Upper lobe of right lung (tissue), 1 donor: ENCODE results near the gene ASIC1. TPM values are rescaled to one million over a fixed set of nuclear protein-coding genes. Genes with fewer than 3 reads are reported as not detected.
A peak's percentile ranks its signal among the peaks of the same experiment; 100 is the strongest.

Experiments used
- ATAC-seq: fragments of 200-7000 bp; cut with Tn5 transposase; one replicate; pipeline ENCODE4 v1.9.1; 2020; ENCODE audit warnings: mild to moderate bottlenecking, moderate library complexity
- DNase-seq: peaks from one replicate; pipeline ENCODE4 v3.0.0-alpha.2; 2020
- H3K27ac ChIP-seq: fragments of 200-600 bp; one replicate; pipeline ENCODE4 v1.8.0; 2022
- H3K27me3 ChIP-seq: fragments of 200-600 bp; one replicate; pipeline ENCODE4 v1.8.0; 2022; ENCODE audit warnings: mild to moderate bottlenecking
- H3K36me3 ChIP-seq: fragments of 200-600 bp; one replicate; pipeline ENCODE4 v1.8.0; 2022
- H3K4me1 ChIP-seq: fragments of 200-600 bp; one replicate; pipeline ENCODE4 v1.8.0; 2022
- H3K4me3 ChIP-seq: fragments of 200-600 bp; one replicate; pipeline ENCODE4 v1.8.0; 2022; ENCODE audit warnings: mild to moderate bottlenecking
- H3K9me3 ChIP-seq: fragments of 200-600 bp; one replicate; pipeline ENCODE4 v1.8.0; 2022
- CTCF ChIP-seq: fragments of 200-600 bp; IDR thresholded peaks from one replicate; pipeline ENCODE4 v1.8.0; 2022; ENCODE audit warnings: antibody characterized with exemption
- intact Hi-C: fragments of 100-400 bp; cut with DNase I; formaldehyde crosslinking; loops from one replicate; pipeline ENCODE4 v1.11.0; 2022
- total RNA-seq: library from RNA; stranded (reverse); fragmentation: NEBNext Ultra II Directional; extraction: Animal tissue kit (Norgen Biotek cat#: 25700); gene quantifications from one replicate; pipeline ENCODE4 v1.2.1, GENCODE V29; 2021
- donor health status: DM: no; HTN: yes; CAD: no; lungs with severe emphysema.

ASIC1 gene
- total RNA-seq, 1 donor from 2014 or later: 0.35 TPM

GRCh38 chr12:50052964-50053363 lies 4.4 kb upstream of the ASIC1 start:
- H3K27me3 ChIP-seq: peaks cover 8% of the 10 kb centered on the region
- no peaks in the 10 kb centered on the region for H3K36me3 ChIP-seq
- H3K4me3 ChIP-seq: no peak overlapping the region
- no peaks in the 10 kb centered on the region for H3K9me3 ChIP-seq
- H3K27ac ChIP-seq: no peak overlapping the region
- ATAC-seq (no peak), DNase-seq (no peak)
- intact Hi-C loops: loop anchor here (10.0 kb wide), 1 partner anchor 188 kb away; no protein-coding TSS in a partner anchor
- TF ChIP-seq CTCF: no peak
- peaks cover 14% of the 10 kb centered on the region for H3K4me1 ChIP-seq

- ATAC-seq (no peak), DNase-seq (no peak)
- H3K4me1 ChIP-seq: peaks cover 14% of the 10 kb centered on the region
- H3K27me3 ChIP-seq: peaks cover 15% of the 10 kb centered on the region
- no peaks in the 10 kb centered on the region for H3K9me3 ChIP-seq
- intact Hi-C loops: loop anchor here (10.0 kb wide), 1 partner anchor 189 kb away; no protein-coding TSS in a partner anchor
- H3K4me3 ChIP-seq: no peak overlapping the region
- H3K27ac ChIP-seq: no peak overlapping the region
- H3K36me3 ChIP-seq: no peaks in the 10 kb centered on the region
- no peak for TF ChIP-seq CTCF
Measured at GRCh38 chr12:50053583-50053982, 3.8 kb upstream of the ASIC1 start.

GRCh38 chr12:50055831-50056638 lies 1.4 kb upstream of the ASIC1 start:
- intact Hi-C loops: loop anchor here (5.0 to 10.0 kb wide), 2 partner anchors 89 to 191 kb away; no protein-coding TSS in a partner anchor
- Histone ChIP-seq H3K27ac (no peak overlapping the region), H3K4me3 (no peak overlapping the region), H3K4me1 (peaks cover 7% of the 10 kb centered on the region), H3K9me3 (no peaks in the 10 kb centered on the region), H3K36me3 (no peaks in the 10 kb centered on the region), H3K27me3 (peaks cover 18% of the 10 kb centered on the region)
- DNase-seq: no peak
- ATAC-seq: peak; percentile 70
- TF ChIP-seq CTCF: peak; percentile 95

GRCh38 chr12:50056639-50056976 lies 788 bp upstream of the ASIC1 start:
- no peak for TF ChIP-seq CTCF
- no peak overlapping the region for H3K27ac ChIP-seq
- ATAC-seq (no peak), DNase-seq (no peak)
- no peaks in the 10 kb centered on the region for H3K9me3 ChIP-seq
- H3K4me3 ChIP-seq: peak overlapping the region; percentile 58
- H3K4me1 ChIP-seq: peaks cover 7% of the 10 kb centered on the region
- H3K36me3 ChIP-seq: no peaks in the 10 kb centered on the region
- intact Hi-C loops: loop anchor here (5.0 to 10.0 kb wide), 2 partner anchors 89 to 192 kb away; no protein-coding TSS in a partner anchor
- peaks cover 18% of the 10 kb centered on the region for H3K27me3 ChIP-seq

- intact Hi-C loops: loop anchor here (5.0 to 10.0 kb wide), 2 partner anchors 91 to 193 kb away; no protein-coding TSS in a partner anchor
- Histone ChIP-seq H3K36me3 (no peaks in the 10 kb centered on the region), H3K4me3 (peak overlapping the region; percentile 58), H3K27ac (no peak overlapping the region), H3K4me1 (peaks cover 7% of the 10 kb centered on the region), H3K9me3 (no peaks in the 10 kb centered on the region), H3K27me3 (peaks cover 18% of the 10 kb centered on the region)
- ATAC-seq: no peak
- TF ChIP-seq CTCF: no peak
- DNase-seq: no peak
Measured at GRCh38 chr12:50057896-50058670, 687 bp downstream of the ASIC1 start.
